ENCODE data around the gene FMN1. TPM values are rescaled to one million over a fixed set of nuclear protein-coding genes. Genes with fewer than 3 reads are reported as not detected.

Gene FMN1
- total RNA-seq, 1 donor from 2014 or later = 4.2 TPM

DNA sequence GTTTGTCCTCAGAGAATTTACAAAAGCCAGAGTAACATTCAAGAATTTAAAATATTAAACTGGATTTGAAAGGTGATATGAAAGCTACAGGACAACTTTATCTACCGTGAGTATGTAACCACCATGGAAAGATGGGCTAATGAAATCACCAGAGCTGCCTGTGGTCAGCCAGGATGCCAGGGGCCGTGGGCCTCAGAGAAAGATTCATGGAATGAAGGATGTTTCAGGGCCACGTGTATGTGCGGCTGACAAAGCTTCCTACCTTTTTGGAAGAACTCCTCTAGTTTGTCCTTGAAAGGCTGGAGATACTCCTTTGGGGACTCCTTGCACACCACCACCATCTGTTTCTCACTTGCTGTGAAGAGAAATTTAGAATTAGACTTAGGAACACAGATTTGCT, 337.8 kb downstream of the FMN1 start:
- Mint-ChIP-seq H3K27ac (ENCODE audit: unreplicated experiment) (peak overlapping the region; percentile 77), H3K36me3 (ENCODE audit: unreplicated experiment) (no peaks in the 10 kb centered on the region), H3K27me3 (ENCODE audit: unreplicated experiment) (no peaks in the 10 kb centered on the region), H3K4me1 (ENCODE audit: unreplicated experiment) (peaks cover 86% of the 10 kb centered on the region), H3K4me3 (ENCODE audit: unreplicated experiment) (no peak overlapping the region), H3K9me3 (ENCODE audit: unreplicated experiment) (no peaks in the 10 kb centered on the region)
- no peak for DNase-seq (ENCODE audit: extremely low spot score, unreplicated experiment)
- TF ChIP-seq, protein P1, sequence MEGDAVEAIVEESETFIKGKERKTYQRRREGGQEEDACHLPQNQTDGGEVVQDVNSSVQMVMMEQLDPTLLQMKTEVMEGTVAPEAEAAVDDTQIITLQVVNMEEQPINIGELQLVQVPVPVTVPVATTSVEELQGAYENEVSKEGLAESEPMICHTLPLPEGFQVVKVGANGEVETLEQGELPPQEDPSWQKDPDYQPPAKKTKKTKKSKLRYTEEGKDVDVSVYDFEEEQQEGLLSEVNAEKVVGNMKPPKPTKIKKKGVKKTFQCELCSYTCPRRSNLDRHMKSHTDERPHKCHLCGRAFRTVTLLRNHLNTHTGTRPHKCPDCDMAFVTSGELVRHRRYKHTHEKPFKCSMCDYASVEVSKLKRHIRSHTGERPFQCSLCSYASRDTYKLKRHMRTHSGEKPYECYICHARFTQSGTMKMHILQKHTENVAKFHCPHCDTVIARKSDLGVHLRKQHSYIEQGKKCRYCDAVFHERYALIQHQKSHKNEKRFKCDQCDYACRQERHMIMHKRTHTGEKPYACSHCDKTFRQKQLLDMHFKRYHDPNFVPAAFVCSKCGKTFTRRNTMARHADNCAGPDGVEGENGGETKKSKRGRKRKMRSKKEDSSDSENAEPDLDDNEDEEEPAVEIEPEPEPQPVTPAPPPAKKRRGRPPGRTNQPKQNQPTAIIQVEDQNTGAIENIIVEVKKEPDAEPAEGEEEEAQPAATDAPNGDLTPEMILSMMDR (IDR thresholded peaks at IDR 0.05) = no peak

DNA sequence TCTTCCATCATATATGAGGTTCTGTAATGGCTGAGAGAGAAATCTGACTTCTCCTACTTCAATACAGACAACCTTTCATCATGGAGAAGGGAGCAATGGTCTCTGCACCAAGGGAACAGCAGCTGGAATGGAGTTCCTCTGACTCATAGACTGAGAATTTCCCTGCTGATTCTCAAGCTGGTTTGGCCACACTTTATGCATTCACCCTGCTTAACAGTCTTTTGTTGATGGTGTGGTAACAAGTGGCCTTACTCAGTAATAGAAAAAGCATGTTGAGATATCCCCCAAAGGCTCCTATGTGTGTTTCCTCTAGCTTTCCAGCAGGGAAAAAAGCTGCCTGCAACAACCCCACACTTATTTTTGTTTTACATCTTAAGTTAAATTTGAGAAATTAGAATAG, 338.6 kb downstream of the FMN1 start:
- TF ChIP-seq, protein P1 (IDR thresholded peaks at IDR 0.05) = no peak
- H3K27ac Mint-ChIP-seq (ENCODE audit: unreplicated experiment) = peak overlapping the region; percentile 77
- peaks cover 87% of the 10 kb centered on the region for H3K4me1 Mint-ChIP-seq (ENCODE audit: unreplicated experiment)
- H3K36me3 Mint-ChIP-seq (ENCODE audit: unreplicated experiment) = no peaks in the 10 kb centered on the region
- DNase-seq (ENCODE audit: extremely low spot score, unreplicated experiment) = no peak
- no peak overlapping the region for H3K4me3 Mint-ChIP-seq (ENCODE audit: unreplicated experiment)
- H3K27me3 Mint-ChIP-seq (ENCODE audit: unreplicated experiment) = no peaks in the 10 kb centered on the region
- H3K9me3 Mint-ChIP-seq (ENCODE audit: unreplicated experiment) = no peaks in the 10 kb centered on the region

DNA sequence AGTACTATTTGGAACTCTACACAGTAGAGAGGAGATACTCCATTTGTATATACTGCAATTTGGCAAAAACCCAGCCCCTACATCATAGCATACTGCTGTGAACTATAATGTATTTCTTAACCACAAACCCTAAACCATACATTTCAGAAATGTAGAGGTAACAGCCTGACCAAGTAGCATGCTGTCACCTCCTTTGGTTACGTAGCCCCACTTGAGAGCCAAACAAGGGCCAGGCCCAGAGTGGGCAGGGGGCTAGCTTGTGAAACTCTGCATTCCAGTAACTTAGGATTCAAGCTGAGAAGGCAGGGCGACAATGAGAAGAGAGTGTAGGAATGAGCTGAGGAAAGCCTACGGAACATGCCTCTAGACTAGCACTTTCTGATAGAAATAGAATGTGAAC, 340.9 kb downstream of the FMN1 start:
- TF ChIP-seq, protein P1 (IDR thresholded peaks at IDR 0.05) = no peak

DNA sequence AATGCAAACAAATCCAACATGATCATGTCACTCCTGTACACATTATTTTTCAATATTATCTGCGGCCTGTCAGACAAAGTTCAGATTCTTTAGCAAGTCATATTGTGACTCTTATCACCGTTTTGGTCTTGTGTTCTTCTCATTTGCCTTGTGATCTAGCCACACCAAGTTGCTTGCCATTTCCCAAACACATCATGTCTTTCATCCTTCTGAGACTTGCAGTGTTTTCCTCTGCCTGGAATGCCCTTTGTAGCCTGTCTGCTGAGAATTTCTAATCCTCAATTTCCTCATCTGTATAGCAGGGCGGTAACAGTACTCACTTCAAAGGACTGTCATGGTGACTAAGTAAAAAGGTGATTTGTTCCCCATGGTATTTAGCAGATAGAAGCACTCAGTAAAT, 341.7 kb downstream of the FMN1 start:
- H3K9me3 Mint-ChIP-seq (ENCODE audit: unreplicated experiment) = peaks cover 5% of the 10 kb centered on the region
- no peaks in the 10 kb centered on the region for H3K36me3 Mint-ChIP-seq (ENCODE audit: unreplicated experiment)
- TF ChIP-seq, protein P1 (IDR thresholded peaks at IDR 0.05) = no peak
- peaks cover 65% of the 10 kb centered on the region for H3K4me1 Mint-ChIP-seq (ENCODE audit: unreplicated experiment)
- no peaks in the 10 kb centered on the region for H3K27me3 Mint-ChIP-seq (ENCODE audit: unreplicated experiment)
- DNase-seq (ENCODE audit: extremely low spot score, unreplicated experiment) = no peak
- H3K4me3 Mint-ChIP-seq (ENCODE audit: unreplicated experiment) = no peak overlapping the region
- peak overlapping the region; percentile 28 for H3K27ac Mint-ChIP-seq (ENCODE audit: unreplicated experiment)

More for the DNA sequence above, 340.9 kb downstream of the FMN1 start:
- peak overlapping the region; percentile 56 for H3K27ac Mint-ChIP-seq (ENCODE audit: unreplicated experiment)
- peaks cover 73% of the 10 kb centered on the region for H3K4me1 Mint-ChIP-seq (ENCODE audit: unreplicated experiment)
- H3K4me3 Mint-ChIP-seq (ENCODE audit: unreplicated experiment) = no peak overlapping the region
- DNase-seq (ENCODE audit: extremely low spot score, unreplicated experiment) = no peak
- H3K27me3 Mint-ChIP-seq (ENCODE audit: unreplicated experiment) = no peaks in the 10 kb centered on the region
- H3K36me3 Mint-ChIP-seq (ENCODE audit: unreplicated experiment) = no peaks in the 10 kb centered on the region
- peaks cover 5% of the 10 kb centered on the region for H3K9me3 Mint-ChIP-seq (ENCODE audit: unreplicated experiment)

DNA sequence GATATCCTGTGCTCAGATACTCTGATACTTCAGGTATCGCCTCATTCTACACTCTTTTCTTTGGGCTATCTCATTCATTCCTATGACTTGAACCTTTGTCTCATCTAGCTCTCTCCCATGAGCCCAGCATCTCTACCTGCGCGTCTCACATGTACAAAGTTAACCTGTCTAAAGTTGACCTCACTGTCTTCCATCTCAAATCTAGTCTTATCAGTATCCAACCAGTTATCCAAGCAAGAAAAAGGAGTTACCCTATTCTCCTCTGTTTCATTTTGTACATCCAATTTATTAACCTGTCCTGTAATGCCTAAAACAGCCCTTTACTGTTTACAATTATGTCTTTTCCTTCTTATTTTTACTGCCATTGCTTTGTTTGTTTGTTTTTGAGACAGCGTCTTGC, 342.5 kb downstream of the FMN1 start:
- no peak overlapping the region for H3K4me3 Mint-ChIP-seq (ENCODE audit: unreplicated experiment)
- no peaks in the 10 kb centered on the region for H3K27me3 Mint-ChIP-seq (ENCODE audit: unreplicated experiment)
- TF ChIP-seq, protein P1 (IDR thresholded peaks at IDR 0.05) = no peak
- peaks cover 5% of the 10 kb centered on the region for H3K9me3 Mint-ChIP-seq (ENCODE audit: unreplicated experiment)
- no peak for DNase-seq (ENCODE audit: extremely low spot score, unreplicated experiment)
- H3K4me1 Mint-ChIP-seq (ENCODE audit: unreplicated experiment) = peaks cover 59% of the 10 kb centered on the region
- peak overlapping the region; percentile 82 for H3K27ac Mint-ChIP-seq (ENCODE audit: unreplicated experiment)
- no peaks in the 10 kb centered on the region for H3K36me3 Mint-ChIP-seq (ENCODE audit: unreplicated experiment)

All from osteocyte (in vitro differentiated cells).